MCF 10A (cell line): ENCODE measurements around the gene PPP2R2D. TPM values are rescaled to one million over a fixed set of nuclear protein-coding genes. Genes with fewer than 3 reads are reported as not detected.
"Not testable (repeated sequence)": the region's sequence is repeated elsewhere in the genome, so short reads cannot be mapped to it uniquely, and the experiment has no call there.

Experiments used
- BruUV-seq: library from RNA; stranded (reverse); fragments of 400-500 nt; replicated peaks from 2 replicates; lab custom pipeline; 2021; lab: Mats Ljungman, UMichigan
- CTCF ChIA-PET: fragments of 300-600 bp; sonication (Branson Sonifier 250); formaldehyde crosslinking; extraction: SDS; loops from one replicate; lab custom pipeline; 2021; ENCODE audit warnings: antibody characterized with exemption, inconsistent platforms; lab: Yijun Ruan, JAX
- POLR2A ChIA-PET: fragments of 300-600, 350-650 bp; sonication (Branson Sonifier 250); formaldehyde crosslinking; extraction: SDS; loops from one replicate; lab custom pipeline; 2020; ENCODE audit warnings: antibody characterized with exemption, inconsistent platforms; lab: Yijun Ruan, JAX
- DNase-seq: peaks from one replicate; pipeline ENCODE4 v3.0.0-alpha.2; 2018; ENCODE audit not compliant: unreplicated experiment
- H3K27ac Mint-ChIP-seq: one replicate; pipeline ENCODE4 v1.8.0; 2022; ENCODE audit warnings: mild to moderate bottlenecking, low read depth, mixed read lengths; ENCODE audit not compliant: unreplicated experiment
- H3K27me3 Mint-ChIP-seq: one replicate; pipeline ENCODE4 v1.8.0; 2022; ENCODE audit warnings: mixed read lengths; ENCODE audit not compliant: insufficient read depth, unreplicated experiment
- H3K36me3 Mint-ChIP-seq: one replicate; pipeline ENCODE4 v1.8.0; 2022; ENCODE audit warnings: mild to moderate bottlenecking, moderate library complexity, mixed read lengths; ENCODE audit not compliant: insufficient read depth, unreplicated experiment
- H3K4me1 Mint-ChIP-seq: one replicate; pipeline ENCODE4 v1.8.0; 2022; ENCODE audit warnings: mixed read lengths; ENCODE audit not compliant: insufficient read depth, unreplicated experiment
- H3K4me3 Mint-ChIP-seq: one replicate; pipeline ENCODE4 v1.8.0; 2022; ENCODE audit warnings: mild to moderate bottlenecking, moderate library complexity, mixed read lengths; ENCODE audit not compliant: unreplicated experiment
- H3K9me3 Mint-ChIP-seq: one replicate; pipeline ENCODE4 v1.8.0; 2022; ENCODE audit warnings: mixed read lengths; ENCODE audit not compliant: unreplicated experiment
- CTCF ChIP-seq: fragments of 200-600 bp; IDR thresholded peaks from one replicate; pipeline ENCODE4 v1.8.0; 2022; ENCODE audit warnings: antibody characterized with exemption, mild to moderate bottlenecking; ENCODE audit not compliant: unreplicated experiment
- intact Hi-C: fragments of 100-400 bp; cut with micrococcal nuclease; formaldehyde crosslinking; loops from 2 replicates; pipeline ENCODE4 v1.14.1; 2022
- total RNA-seq: library from RNA; stranded (reverse); gene quantifications from 2 replicates; pipeline ENCODE4 v1.2.3, GENCODE V29; 2022

PPP2R2D gene
- total RNA-seq, 1 experiment from 2014 or later: 35.5 TPM

GRCh38 chr10:131982796-131983195 is 82.0 kb downstream of the PPP2R2D start:
- no peaks in the 10 kb centered on the region for H3K9me3 Mint-ChIP-seq
- POLR2A ChIA-PET: interaction anchor here (1.0 to 2.8 kb wide), 3 partner anchors 15 to 81 kb away, joined by 3 to 9 read pairs (median 8); no protein-coding TSS in a partner anchor

GRCh38 chr10:131983780-131984179 is 83.0 kb downstream of the PPP2R2D start:
- peak; percentile 63 for DNase-seq

More at GRCh38 chr10:131982796-131983195, 82.0 kb downstream of the PPP2R2D start:
- intact Hi-C loops: loop anchor here (5.0 kb wide), 2 partner anchors 80 to 95 kb away; partner anchors contain the start of gene PPP2R2D
- peaks cover 9% of the 10 kb centered on the region for H3K36me3 Mint-ChIP-seq
- BruUV-seq: no TSS peak
- no peak for TF ChIP-seq CTCF
- CTCF ChIA-PET: interaction anchor here (0.5 kb wide), 1 partner anchor 14 kb away, joined by 3 read pairs; no protein-coding TSS in a partner anchor
- H3K4me3 Mint-ChIP-seq: peak overlapping the region; percentile 44
- H3K4me1 Mint-ChIP-seq: peaks cover 18% of the 10 kb centered on the region
- no peak for DNase-seq
- H3K27ac Mint-ChIP-seq: no peak overlapping the region
- no peaks in the 10 kb centered on the region for H3K27me3 Mint-ChIP-seq

GRCh38 chr10:131986851-131987250 is 86.0 kb downstream of the PPP2R2D start:
- intact Hi-C loops, H3K36me3 Mint-ChIP-seq, CTCF ChIA-PET, H3K27ac Mint-ChIP-seq, H3K27me3 Mint-ChIP-seq, H3K9me3 Mint-ChIP-seq, POLR2A ChIA-PET, BruUV-seq, H3K4me1 Mint-ChIP-seq, DNase-seq, H3K4me3 Mint-ChIP-seq: not testable (repeated sequence)

More at GRCh38 chr10:131983780-131984179, 83.0 kb downstream of the PPP2R2D start:
- no peaks in the 10 kb centered on the region for H3K27me3 Mint-ChIP-seq
- BruUV-seq: TSS peak; percentile 41
- intact Hi-C loops: loop anchor here (5.0 kb wide), 2 partner anchors 81 to 96 kb away; partner anchors contain the start of gene PPP2R2D
- H3K9me3 Mint-ChIP-seq: no peaks in the 10 kb centered on the region
- no peak for TF ChIP-seq CTCF
- ChIA-PET CTCF (interaction anchor here (0.5 to 2.8 kb wide), 3 partner anchors 21 to 98 kb away, joined by 3 to 8 read pairs (median 6); no protein-coding TSS in a partner anchor), POLR2A (interaction anchor here (1.3 to 2.8 kb wide), 3 partner anchors 13 to 39 kb away, joined by 3 to 9 read pairs (median 8); no protein-coding TSS in a partner anchor)
- H3K27ac Mint-ChIP-seq: no peak overlapping the region
- H3K4me1 Mint-ChIP-seq: peaks cover 18% of the 10 kb centered on the region
- peaks cover 9% of the 10 kb centered on the region for H3K36me3 Mint-ChIP-seq
- H3K4me3 Mint-ChIP-seq: peak overlapping the region; percentile 44

GRCh38 chr10:131987301-131987700 is 86.5 kb downstream of the PPP2R2D start:
- H3K27ac Mint-ChIP-seq, H3K27me3 Mint-ChIP-seq: not testable (repeated sequence)

GRCh38 chr10:131987786-131988185 is 87.0 kb downstream of the PPP2R2D start:
- H3K4me3 Mint-ChIP-seq, DNase-seq, POLR2A ChIA-PET, BruUV-seq, H3K4me1 Mint-ChIP-seq, H3K27me3 Mint-ChIP-seq, H3K27ac Mint-ChIP-seq, H3K36me3 Mint-ChIP-seq, H3K9me3 Mint-ChIP-seq, intact Hi-C loops, CTCF ChIA-PET: not testable (repeated sequence)

More at GRCh38 chr10:131987301-131987700, 86.5 kb downstream of the PPP2R2D start:
- H3K36me3 Mint-ChIP-seq, H3K4me3 Mint-ChIP-seq, H3K9me3 Mint-ChIP-seq, BruUV-seq, intact Hi-C loops, DNase-seq, POLR2A ChIA-PET, H3K4me1 Mint-ChIP-seq, CTCF ChIA-PET: not testable (repeated sequence)
